GM18519 (cell line): ENCODE measurements around the gene CDK8.

Experiments
- ATAC-seq: cut with Tn5 transposase; IDR thresholded peaks from one replicate; pipeline ENCODE4 v1.9.1; 2021; ENCODE audit warnings: mild to moderate bottlenecking, moderate library complexity; ENCODE audit not compliant: unreplicated experiment, low FRiP score

CDK8 gene

GRCh38 chr13:26435171-26435570 is 181.2 kb downstream of the CDK8 start:
- no peak for ATAC-seq

DNA sequence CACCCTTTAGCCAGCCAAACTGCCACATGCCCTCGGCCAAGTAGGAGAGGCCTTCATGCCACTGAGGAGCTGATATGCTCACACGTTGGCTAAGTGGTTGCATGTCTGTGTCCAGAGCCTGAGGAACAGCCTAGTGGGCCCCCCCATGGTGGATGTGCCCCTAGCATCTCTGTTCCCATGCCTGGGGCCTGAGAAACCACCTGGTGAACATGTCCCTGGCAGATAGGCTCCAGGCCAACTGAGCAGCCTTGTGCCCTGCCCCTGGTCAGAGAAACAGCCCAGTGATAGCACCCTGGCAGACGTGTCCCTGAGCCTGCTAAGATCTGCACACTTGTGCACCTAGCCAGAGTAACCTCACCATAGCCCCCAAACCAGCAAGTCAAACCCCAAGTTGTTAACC is 181.7 kb downstream of the CDK8 start:
- ATAC-seq: no peak

DNA sequence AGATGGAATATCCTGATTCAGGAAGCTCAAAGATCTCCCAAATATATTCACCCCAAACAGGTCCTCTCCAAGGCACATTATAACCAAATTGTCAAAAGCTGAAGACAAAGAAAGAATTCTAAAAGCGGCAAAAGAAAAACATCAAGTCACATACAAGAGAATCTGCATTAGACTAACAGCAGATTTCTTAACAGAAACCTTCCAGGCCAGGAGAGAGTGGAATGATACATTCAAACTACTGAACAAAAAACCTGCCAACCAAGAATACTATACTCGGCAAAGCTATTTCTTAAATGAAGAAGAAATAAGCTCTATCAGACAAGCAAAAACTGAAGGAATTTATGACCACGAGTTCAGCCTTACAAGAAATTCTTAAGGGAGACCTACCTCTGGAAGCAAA is 183.0 kb downstream of the CDK8 start:
- ATAC-seq: no peak

GRCh38 chr13:26440111-26440510 is 186.2 kb downstream of the CDK8 start:
- ATAC-seq: no peak

- no peak for ATAC-seq
Observed at GRCh38 chr13:26441476-26441875, 187.5 kb downstream of the CDK8 start.

GRCh38 chr13:26442541-26442940 is 188.6 kb downstream of the CDK8 start:
- no peak for ATAC-seq

DNA sequence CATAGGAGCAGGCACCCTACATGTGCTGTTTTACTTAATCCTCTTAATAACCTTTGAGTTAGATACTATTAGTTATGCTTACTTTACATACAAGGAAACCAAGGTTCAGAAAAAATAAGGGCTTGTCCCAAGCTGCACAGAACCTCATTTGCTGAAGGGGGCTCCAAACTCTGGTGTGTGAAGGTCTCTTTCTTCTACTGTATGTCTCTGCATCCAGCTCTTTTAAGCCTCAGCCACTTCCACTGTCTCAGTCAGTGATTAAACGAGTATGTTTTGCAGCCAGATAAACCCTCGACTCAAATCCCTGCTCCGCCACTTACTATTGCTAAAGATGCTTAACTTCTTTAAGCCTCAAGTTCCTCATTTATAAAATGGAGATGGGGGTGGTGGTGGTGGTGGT is 191.2 kb downstream of the CDK8 start:
- no peak for ATAC-seq

- no peak for ATAC-seq
Observed at GRCh38 chr13:26446751-26447150, 192.8 kb downstream of the CDK8 start.

- no peak for ATAC-seq
Observed at GRCh38 chr13:26448032-26448431, 194.1 kb downstream of the CDK8 start.

- no peak for ATAC-seq
Observed at GRCh38 chr13:26449063-26449848, 195.3 kb downstream of the CDK8 start.
